Measurements from ENCODE around the gene RGPD8.
"Not testable (repeated sequence)": the region's sequence is repeated elsewhere in the genome, so short reads cannot be mapped to it uniquely, and the experiment has no call there.

RGPD8 gene

GRCh38 chr2:112435716-112436431, 2.4 kb upstream of the RGPD8 start:
- in situ Hi-C loops (cut with HindIII; ENCODE audit: low sequenced_read_pairs) = not testable (repeated sequence)

- in situ Hi-C loops (cut with HindIII; ENCODE audit: low sequenced_read_pairs) = not testable (repeated sequence)
These were observed 1.7 kb upstream of the RGPD8 start for GRCh38 chr2:112434890-112435715.

GRCh38 chr2:112433932-112434730, 686 bp upstream of the RGPD8 start:
- in situ Hi-C loops (cut with HindIII; ENCODE audit: low sequenced_read_pairs) = no loop called here

- in situ Hi-C loops (cut with HindIII; ENCODE audit: low sequenced_read_pairs) = not testable (repeated sequence)
These were observed 538 bp downstream of the RGPD8 start for GRCh38 chr2:112432735-112433479.

GRCh38 chr2:112432390-112432734, 1.1 kb downstream of the RGPD8 start:
- in situ Hi-C loops (cut with HindIII; ENCODE audit: low sequenced_read_pairs) = not testable (repeated sequence)

- in situ Hi-C loops (cut with HindIII; ENCODE audit: low sequenced_read_pairs) = not testable (repeated sequence)
These were observed 1.7 kb downstream of the RGPD8 start for GRCh38 chr2:112431587-112432295.

- in situ Hi-C loops (cut with HindIII; ENCODE audit: low sequenced_read_pairs) = not testable (repeated sequence)
These were observed 8.9 kb downstream of the RGPD8 start for GRCh38 chr2:112424553-112424952.

- in situ Hi-C loops (cut with HindIII; ENCODE audit: low sequenced_read_pairs) = not testable (repeated sequence)
These were observed 16.6 kb downstream of the RGPD8 start for GRCh38 chr2:112416860-112417259.

- in situ Hi-C loops (cut with HindIII; ENCODE audit: low sequenced_read_pairs) = not testable (repeated sequence)
These were observed 73.4 kb downstream of the RGPD8 start for GRCh38 chr2:112360055-112360454.

- in situ Hi-C loops (cut with HindIII; ENCODE audit: low sequenced_read_pairs) = not testable (repeated sequence)
These were observed 79.1 kb downstream of the RGPD8 start for GRCh38 chr2:112354335-112354734.

- in situ Hi-C loops (cut with HindIII; ENCODE audit: low sequenced_read_pairs) = not testable (repeated sequence)
These were observed 80.4 kb downstream of the RGPD8 start for GRCh38 chr2:112352809-112353603.

- in situ Hi-C loops (cut with HindIII; ENCODE audit: low sequenced_read_pairs) = not testable (repeated sequence)
These were observed 81.2 kb downstream of the RGPD8 start for GRCh38 chr2:112352292-112352691.

GRCh38 chr2:112345030-112346027, 88.1 kb downstream of the RGPD8 start:
- in situ Hi-C loops (cut with HindIII; ENCODE audit: low sequenced_read_pairs) = no loop called here

GRCh38 chr2:112343827-112344585, 89.4 kb downstream of the RGPD8 start:
- in situ Hi-C loops (cut with HindIII; ENCODE audit: low sequenced_read_pairs) = no loop called here

- in situ Hi-C loops (cut with HindIII; ENCODE audit: low sequenced_read_pairs) = no loop called here
These were observed 91.3 kb downstream of the RGPD8 start for GRCh38 chr2:112342067-112342550.

GRCh38 chr2:112340475-112341267, 92.8 kb downstream of the RGPD8 start:
- in situ Hi-C loops (cut with HindIII; ENCODE audit: low sequenced_read_pairs) = no loop called here
